SU-DHL-6 (cell line): ENCODE results near the gene TOP2A.

Experiments
- CTCF ChIP-seq: fragments of 200-600 bp; sonication (generic); IDR thresholded peaks from one replicate; pipeline ENCODE4 v1.5.1; 2017; ENCODE audit warnings: antibody characterized with exemption, mild to moderate bottlenecking, low read length, moderate library complexity; ENCODE audit not compliant: insufficient read depth, poor library complexity, severe bottlenecking
- EZH2phosphoT487 ChIP-seq: fragments of 200-600 bp; sonication (generic), shearing (Covaris generic); conservative IDR thresholded peaks from 2 replicates; pipeline ENCODE4 v1.6.1; 2018; ENCODE audit warnings: mild to moderate bottlenecking, antibody characterized with exemption, low read length, moderate library complexity, mixed read lengths

- TF ChIP-seq CTCF (no peak), EZH2phosphoT487 (no peak)
Observed at GRCh38 chr17:40448639-40449261, 31.1 kb upstream of the TOP2A start.
